K562 (cell line): Measurements from ENCODE around the gene SLC25A45. TPM values are rescaled to one million over a fixed set of nuclear protein-coding genes. Genes with fewer than 3 reads are reported as not detected.

ENCODE experiments used
- ATAC-seq: fragments of 200-7000 bp; cut with Tn5 transposase; 3 replicates; pipeline ENCODE4 v1.9.1; 2020; ENCODE audit warnings: moderate library complexity
- BruUV-seq: library from RNA; stranded (reverse); fragments of 400-500 nt; replicated peaks from 2 replicates; lab custom pipeline; 2021; lab: Mats Ljungman, UMichigan
- CTCF ChIA-PET: fragments of 300-600 bp; formaldehyde crosslinking; extraction: SDS; loops from one replicate; lab custom pipeline; 2021; ENCODE audit warnings: low intra/inter-chr PET ratio; lab: Yijun Ruan, JAX
- POLR2A ChIA-PET: fragments of 300-600, 350-650 bp; sonication (Branson Sonifier 250); formaldehyde crosslinking; extraction: SDS; loops from one replicate; lab custom pipeline; 2021; ENCODE audit warnings: antibody characterized with exemption, inconsistent platforms; lab: Yijun Ruan, JAX
- DNase-seq, 4 experiments: peaks; one replicate each; pipeline versions ENCODE4 v3.0.0 to v3.0.0-alpha.2; 2011 to 2018; ENCODE audit warnings: low spot score in 3 of 4, mixed read lengths in 3 of 4; ENCODE audit errors: extremely low read depth in 1 of 4
- FAIRE-seq: peaks from 2 replicates; lab custom pipeline; 2011; peaks lifted over from hg19 to GRCh38; lab: Jason Lieb, UNC
- H2AFZ ChIP-seq: 2 replicates; pipeline ENCODE4 v1.6.0; 2011; ENCODE audit warnings: low read depth, low read length, control low read depth, inconsistent platforms
- H3K27ac ChIP-seq: fragments of 200-600 bp; 3 replicates; pipeline ENCODE4 v1.8.0; 2011; ENCODE audit warnings: low read depth, mild to moderate bottlenecking, control low read depth, inconsistent platforms, low read length, moderate library complexity, mixed read lengths; ENCODE audit errors: extremely low read depth
- H3K27me3 ChIP-seq, 2 experiments: fragments of 300-600 bp in 1 of 2; 2 replicates in 1 of 2; 3 replicates in 1 of 2; pipeline versions ENCODE4 v1.6.0 to v1.8.0; 2011; ENCODE audit warnings: inconsistent platforms in 2 of 2, low read length in 2 of 2, mild to moderate bottlenecking in 1 of 2, mixed read lengths in 1 of 2, moderate library complexity in 1 of 2; ENCODE audit not compliant: control insufficient read depth in 2 of 2, insufficient read depth in 2 of 2
- H3K36me3 ChIP-seq: fragments of 300-600 bp; 3 replicates; pipeline ENCODE4 v1.8.0; 2011; ENCODE audit warnings: mild to moderate bottlenecking, low read length, inconsistent platforms; ENCODE audit not compliant: control insufficient read depth, insufficient read depth
- H3K4me1 ChIP-seq, 2 experiments: fragments of 200-600 bp in 1 of 2; replicated peaks in 1 of 2; 2 replicates in 1 of 2; 3 replicates in 1 of 2; pipeline versions ENCODE4 v1.5.1 to v1.8.0; 2011; ENCODE audit warnings: inconsistent platforms in 2 of 2, low read length in 2 of 2, mild to moderate bottlenecking in 1 of 2, mixed read lengths in 1 of 2, moderate library complexity in 1 of 2; ENCODE audit not compliant: control insufficient read depth in 2 of 2, insufficient read depth in 2 of 2
- H3K4me2 ChIP-seq: 2 replicates; pipeline ENCODE4 v1.6.1; 2011; ENCODE audit warnings: low read length, control low read depth, inconsistent platforms, mixed read lengths; ENCODE audit not compliant: insufficient read depth
- H3K4me3 ChIP-seq: fragments of 200-600 bp; sonication (generic), shearing (Covaris generic); 2 replicates; pipeline ENCODE4 v1.5.1; 2016; ENCODE audit warnings: control low read depth, inconsistent platforms
- H3K79me2 ChIP-seq: fragments of 200-600 bp; 3 replicates; pipeline ENCODE4 v1.8.0; 2011; ENCODE audit warnings: low read length, inconsistent platforms; ENCODE audit not compliant: control insufficient read depth, insufficient read depth
- H3K9ac ChIP-seq, 2 experiments: 2 replicates each; pipeline versions ENCODE4 v1.6.0 to v1.6.1; 2011; ENCODE audit warnings: low read depth in 2 of 2, low read length in 2 of 2, control low read depth in 1 of 2, inconsistent platforms in 1 of 2, mild to moderate bottlenecking in 1 of 2, mixed read lengths in 1 of 2; ENCODE audit not compliant: insufficient read depth in 1 of 2
- H3K9me1 ChIP-seq: one replicate; pipeline ENCODE4 v1.6.0; 2011; ENCODE audit warnings: inconsistent platforms, mild to moderate bottlenecking, low read length, moderate library complexity; ENCODE audit not compliant: control insufficient read depth, insufficient read depth
- H3K9me3 ChIP-seq: replicated peaks from 2 replicates; pipeline ENCODE4 v1.5.1; 2011; ENCODE audit warnings: low read depth, low read length, inconsistent platforms; ENCODE audit not compliant: control insufficient read depth, insufficient read depth
- H4K20me1 ChIP-seq: replicated peaks from 2 replicates; pipeline ENCODE4 v1.6.1; 2011; ENCODE audit warnings: low read length, inconsistent platforms, mixed read lengths; ENCODE audit not compliant: control insufficient read depth, insufficient read depth
- CTCF ChIP-seq, 3 experiments: IDR thresholded peaks in 2 of 3; conservative IDR thresholded peaks in 1 of 3; 2 replicates each; pipeline ENCODE4 v1.5.1; 2011 to 2012; ENCODE audit warnings: low read length in 3 of 3, mild to moderate bottlenecking in 3 of 3, control low read depth in 2 of 3, improper control_type of control experiment in 1 of 3, inconsistent platforms in 1 of 3, low read depth in 1 of 3, mixed read lengths in 1 of 3, moderate library complexity in 1 of 3; ENCODE audit not compliant: insufficient read depth in 2 of 3
- ZNF609 ChIP-seq: sonication (generic); formaldehyde crosslinking; IDR thresholded peaks from 2 replicates; pipeline ENCODE4 v1.8.1; 2023; ENCODE audit warnings: missing genetic modification reagents, mild to moderate bottlenecking, borderline replicate concordance
- WGBS: fragments of 100-300 bp; shearing (Covaris generic); methylation state at CpG from one replicate; pipeline ENCODE4 v1.1.6; 2016; ENCODE audit warnings: low coverage, mixed read lengths; ENCODE audit not compliant: insufficient coverage; ENCODE audit errors: missing lambda C conversion rate; 5-methylcytosine and 5-hydroxymethylcytosine counted together
- in situ Hi-C: fragments of 300-500 bp; cut with MboI; formaldehyde crosslinking; loops from 4 replicates; pipeline ENCODE4 v1.15.0; 2018; ENCODE audit warnings: inconsistent platforms, mixed read lengths
- intact Hi-C: fragments of 100-400 bp; cut with micrococcal nuclease; formaldehyde crosslinking; loops from 2 replicates; pipeline ENCODE4 v1.14.2; 2022
- polyA plus RNA-seq, 8 experiments: library from polyadenylated mRNA; depleted of rRNA in 4 of 8; stranded (reverse) in 5 of 8; unstranded in 3 of 8; fragments of >200 nt; fragmentation: Nextera tagmentation in 2 of 8; fragmentation: Illumina TruSeq in 1 of 8; extraction: Ambion mirVana in 2 of 8; extraction: Trizol in 1 of 8; gene quantifications; 2 replicates each; pipeline versions ENCODE4 v1.2.1 to v1.2.3, GENCODE V29; 2011 to 2014; ENCODE audit warnings: inconsistent platforms in 1 of 8, missing spikeins in 1 of 8
- total RNA-seq, 7 experiments: library from RNA; depleted of rRNA in 6 of 7; stranded (reverse); fragments of >200 nt in 6 of 7; fragmentation: Illumina TruSeq in 2 of 7; extraction: Trizol in 2 of 7; gene quantifications; 2 replicates each; pipeline versions ENCODE4 v1.2.1 to v1.2.3, GENCODE V29; 2011 to 2021; ENCODE audit warnings: low replicate concordance in 1 of 7

Gene SLC25A45
- total and polyA plus RNA-seq, 9 of the 15 experiments (the other 6 are each of a cell fraction or from before 2014, with no cell fraction given): 0.15 to 2.3 (median 0.68) TPM

- no peaks in the 10 kb centered on the region for H3K27me3 ChIP-seq
- ChIA-PET POLR2A (interaction anchor here (0.6 to 15.6 kb wide), 7 partner anchors 16 to 480 kb away, joined by 3 to 253 read pairs (median 5); partner anchors contain the start of genes DPF2, MALAT1 and NEAT1), CTCF (interaction anchor here (0.7 kb wide), 1 partner anchor 31 kb away, joined by 3 read pairs; no protein-coding TSS in a partner anchor)
- DNase-seq (no peak), ATAC-seq (no peak), FAIRE-seq (peak; percentile 59)
- no peaks in the 10 kb centered on the region for H3K9me3 ChIP-seq
- no peaks in the 10 kb centered on the region for H3K9me1 ChIP-seq
- H3K79me2 ChIP-seq: no peaks in the 10 kb centered on the region
- H3K4me2 ChIP-seq: no peak overlapping the region
- peaks cover 10% of the 10 kb centered on the region; the same call in 1 of the 2 replicates for H4K20me1 ChIP-seq
- peaks cover 47% of the 10 kb centered on the region for H3K36me3 ChIP-seq
- intact Hi-C loops: no loop called here
- H3K27ac ChIP-seq: no peak overlapping the region
- no peak overlapping the region for H2AFZ ChIP-seq
- no TSS peak for BruUV-seq
- in situ Hi-C loops: no loop called here
- no peak overlapping the region; a peak in 1 of 4 replicates for H3K9ac ChIP-seq
- H3K4me3 ChIP-seq: no peak overlapping the region
- WGBS: 30% methylated on average over 3 of the region's 3 CpGs
- H3K4me1 ChIP-seq: peaks cover 20 to 42% of the 10 kb centered on the region in 2 experiments
- TF ChIP-seq ZNF609 (no peak), CTCF (IDR thresholded peaks at IDR 0.05 in 2 of 3, conservative IDR thresholded peaks at IDR 0.05 in 1 of 3; ENCODE audit: insufficient read depth in 2 of 3, low read depth in 1 of 3, low read length in 3 of 3) (peak; percentile 22 to 39 (median 29); a peak in 3 of 6 replicates)
These were observed 29.7 kb downstream of the SLC25A45 start for GRCh38 chr11:65352783-65353182.
